Raji (cell line): ENCODE data around the gene VWC2L.

Source experiments
- POLR2A ChIP-seq: IDR thresholded peaks from 2 replicates; pipeline ENCODE4 v1.6.1; 2011; ENCODE audit warnings: low read depth, low read length, control low read depth; ENCODE audit not compliant: insufficient read depth

The VWC2L gene

DNA sequence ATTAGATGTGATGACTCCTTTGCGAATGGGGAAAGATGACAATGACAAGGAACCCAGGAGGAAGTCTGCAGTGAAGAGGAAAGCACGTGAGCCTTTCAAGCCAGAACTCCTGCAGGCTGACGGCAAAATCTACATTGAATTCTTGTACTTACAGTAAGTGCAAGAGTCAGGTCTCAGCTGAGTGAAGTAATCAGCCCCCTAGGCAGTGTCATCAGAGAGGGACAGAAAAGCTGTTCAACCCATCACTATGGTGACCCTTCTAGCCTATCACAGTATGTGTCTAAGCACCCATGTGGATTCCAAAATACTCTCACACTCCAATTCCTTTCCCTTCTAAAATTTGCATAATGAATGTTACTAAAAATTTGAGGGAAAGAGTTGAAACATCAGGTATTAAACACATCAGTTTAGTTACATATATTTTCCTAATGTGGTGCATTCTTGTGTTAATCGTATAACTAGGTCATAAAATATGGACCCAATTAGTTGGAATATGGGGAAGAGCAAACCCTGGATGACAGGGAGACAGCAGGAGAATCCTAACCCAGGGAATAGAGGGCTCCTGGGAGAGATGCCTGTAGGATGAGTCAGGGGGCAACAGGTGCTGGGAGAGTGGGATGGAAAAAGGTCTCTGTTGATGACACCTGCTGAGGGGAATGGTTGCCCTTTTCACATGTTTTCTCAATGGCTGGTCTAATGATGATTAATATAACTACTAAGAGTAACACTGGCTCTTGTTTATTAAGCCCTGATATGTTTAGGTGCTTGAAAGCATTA lies 39.5 kb downstream of the VWC2L start:
- no peak for TF ChIP-seq POLR2A

DNA sequence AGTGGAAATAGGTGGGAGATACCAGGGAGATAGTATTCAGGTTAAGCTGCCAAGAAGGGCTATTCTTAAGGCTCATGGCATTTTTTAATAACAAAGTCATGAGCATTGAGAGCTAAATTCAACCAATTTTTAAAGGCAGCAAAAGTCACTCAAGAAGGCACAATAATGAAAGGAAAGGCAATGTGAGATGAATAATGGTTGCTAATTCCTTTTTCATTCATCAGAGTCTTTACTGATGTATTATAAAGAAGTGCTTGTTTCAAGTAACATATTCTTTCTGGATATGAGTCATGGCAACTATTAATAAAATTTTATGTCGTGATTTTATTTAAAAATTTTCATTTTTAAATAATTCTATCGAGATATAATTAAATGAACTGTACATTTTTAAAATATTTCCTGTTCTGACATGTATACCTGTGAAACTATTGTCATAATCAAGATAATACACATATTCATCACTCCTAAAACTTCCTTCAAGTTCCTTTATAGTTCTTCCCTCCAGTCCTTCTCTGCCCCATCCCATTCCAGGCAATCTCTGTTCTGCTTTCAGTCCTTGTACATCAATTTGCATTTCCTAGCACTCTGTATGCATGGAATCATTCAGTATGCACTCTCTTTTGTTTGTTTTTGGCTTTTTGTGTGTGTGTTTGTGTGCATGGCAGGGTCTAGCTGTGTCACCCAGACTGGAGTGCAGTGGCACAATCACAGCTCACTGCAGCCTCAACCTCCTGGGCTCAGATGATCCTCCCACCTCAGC lies 40.8 kb downstream of the VWC2L start:
- TF ChIP-seq POLR2A: no peak

GRCh38 chr2:214465363-214466146 lies 54.7 kb downstream of the VWC2L start:
- TF ChIP-seq POLR2A: no peak

DNA sequence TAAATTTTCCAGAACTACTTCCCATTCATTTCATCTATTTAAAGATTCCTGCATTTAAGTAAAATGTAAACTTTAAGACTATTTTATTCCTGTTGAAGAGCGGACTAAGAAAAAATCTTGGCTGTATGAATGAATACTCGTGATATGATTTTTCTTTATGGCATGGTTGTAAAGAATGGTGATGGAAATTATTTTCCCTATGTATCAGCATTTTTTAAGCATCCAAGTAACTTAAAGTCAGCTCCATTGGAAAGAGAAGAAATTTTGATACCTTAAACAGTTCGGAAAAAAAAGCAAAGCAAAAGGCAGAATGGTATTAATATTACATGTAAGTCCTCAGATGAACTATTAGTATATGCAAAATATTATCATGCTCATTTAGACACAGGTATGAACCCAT lies 58.9 kb downstream of the VWC2L start:
- TF ChIP-seq POLR2A: no peak

DNA sequence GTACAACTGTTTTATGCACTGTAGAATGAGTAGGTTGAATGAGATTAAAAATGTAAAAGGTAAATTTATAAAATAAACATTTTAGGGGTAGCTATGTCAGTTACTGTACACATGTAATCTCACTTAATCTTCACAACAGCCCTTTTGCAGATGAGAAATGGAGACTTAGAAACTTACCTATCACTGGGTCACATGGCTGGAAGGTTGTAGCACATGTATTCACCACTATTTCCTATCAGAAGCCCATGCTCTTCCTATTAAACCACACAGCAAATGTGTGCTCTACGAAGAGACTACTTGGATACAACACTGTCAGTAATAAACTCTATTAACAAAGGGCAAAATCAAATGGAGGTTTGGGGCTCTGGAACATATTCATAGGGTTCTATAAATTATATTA lies 60.5 kb downstream of the VWC2L start:
- no peak for TF ChIP-seq POLR2A

- no peak for TF ChIP-seq POLR2A
Measured at GRCh38 chr2:214471990-214472389, 61.1 kb downstream of the VWC2L start.

DNA sequence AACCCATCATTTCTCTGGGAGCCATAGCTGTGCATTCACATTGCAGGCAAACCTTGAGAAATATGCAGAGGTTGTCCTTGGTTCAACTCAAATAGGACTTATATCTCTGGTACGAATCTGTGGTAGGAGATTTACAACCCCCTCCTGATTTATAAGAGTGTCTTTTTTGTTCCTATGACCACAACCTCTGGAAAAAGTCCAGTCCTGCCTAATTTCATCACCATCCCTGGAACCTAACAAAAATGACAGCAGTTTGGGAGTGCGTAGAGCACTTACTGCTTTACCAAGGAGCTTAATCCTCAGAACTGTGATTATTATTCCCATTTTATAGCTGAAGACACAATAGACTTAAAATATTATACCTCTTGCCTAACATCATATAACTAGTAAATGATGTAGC lies 66.5 kb downstream of the VWC2L start:
- TF ChIP-seq POLR2A: no peak

DNA sequence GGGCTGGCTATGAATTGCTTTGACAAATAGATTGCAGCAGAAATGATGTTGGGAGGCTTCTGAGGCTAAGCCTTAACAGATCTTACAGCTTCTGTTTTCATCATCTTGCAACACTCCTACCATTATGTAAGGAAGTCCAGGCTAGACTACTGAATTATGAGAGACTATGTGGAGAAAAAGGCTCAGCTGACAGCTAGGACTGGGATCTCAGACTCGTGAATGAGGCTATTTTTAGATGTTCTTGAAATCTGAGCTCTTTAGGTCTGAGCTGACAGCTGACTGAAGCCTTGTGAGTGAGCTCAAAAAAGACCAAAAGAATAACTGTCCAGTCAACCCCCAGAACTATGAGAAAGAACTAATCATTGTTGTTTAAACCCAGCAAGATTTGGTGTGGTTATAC lies 70.3 kb downstream of the VWC2L start:
- no peak for TF ChIP-seq POLR2A

DNA sequence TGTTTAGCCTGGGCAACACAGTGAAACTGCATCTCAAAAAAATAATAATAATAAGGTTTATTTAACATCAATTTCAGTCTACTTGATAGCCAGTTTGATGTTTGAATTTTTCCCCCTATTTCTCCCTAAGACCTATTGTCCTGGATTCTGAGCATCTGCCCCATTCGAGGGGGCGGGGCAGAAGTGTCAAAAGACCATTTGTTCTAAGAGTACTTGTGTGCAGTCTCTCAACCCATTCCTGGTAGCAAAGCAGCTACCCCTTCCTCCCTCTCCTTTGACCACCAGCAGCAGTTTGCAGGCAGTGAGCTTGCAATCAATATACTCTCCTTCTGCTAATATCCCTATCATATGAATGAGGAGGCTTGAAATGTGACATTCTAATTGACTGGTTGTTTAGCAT lies 71.9 kb downstream of the VWC2L start:
- no peak for TF ChIP-seq POLR2A

DNA sequence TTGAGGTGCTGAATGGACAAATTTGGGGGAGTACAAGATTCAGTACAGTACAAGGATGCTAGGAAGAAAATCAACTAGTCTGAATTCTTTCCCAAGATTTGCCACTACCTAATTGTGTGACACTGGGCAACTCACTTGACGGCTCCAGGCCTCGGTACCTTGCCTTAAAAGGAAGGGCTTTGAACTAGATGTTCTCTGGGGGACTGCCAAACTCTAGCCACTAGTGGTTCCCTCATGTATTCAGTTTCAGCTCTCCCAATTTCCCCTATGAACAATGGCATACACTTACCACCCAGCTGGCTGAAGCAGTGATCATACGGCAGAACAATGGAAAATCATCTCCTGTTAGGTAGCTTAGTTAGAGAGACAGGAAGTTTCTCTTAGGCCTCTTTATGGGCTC lies 73.4 kb downstream of the VWC2L start:
- TF ChIP-seq POLR2A: no peak

GRCh38 chr2:214484701-214485100 lies 73.8 kb downstream of the VWC2L start:
- TF ChIP-seq POLR2A: no peak

DNA sequence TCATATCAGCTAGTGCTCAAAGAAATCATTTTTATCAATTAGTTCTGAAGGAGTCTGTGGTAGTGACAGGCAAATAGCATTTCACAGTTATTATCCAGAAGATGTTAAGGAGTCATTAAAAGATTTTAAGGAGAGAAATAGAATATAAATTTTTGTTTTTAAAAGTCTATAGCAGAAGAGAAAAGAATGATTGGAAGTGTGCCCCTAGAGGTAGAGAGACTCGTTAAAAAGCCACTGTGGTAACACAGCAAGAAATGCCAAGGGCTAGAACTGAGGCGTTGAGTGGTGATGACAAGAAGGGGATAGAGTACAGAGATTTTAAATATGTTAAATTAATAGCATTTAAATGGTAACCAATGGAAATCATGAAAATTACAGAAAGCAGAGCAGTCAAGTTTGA lies 78.3 kb downstream of the VWC2L start:
- TF ChIP-seq POLR2A: no peak

DNA sequence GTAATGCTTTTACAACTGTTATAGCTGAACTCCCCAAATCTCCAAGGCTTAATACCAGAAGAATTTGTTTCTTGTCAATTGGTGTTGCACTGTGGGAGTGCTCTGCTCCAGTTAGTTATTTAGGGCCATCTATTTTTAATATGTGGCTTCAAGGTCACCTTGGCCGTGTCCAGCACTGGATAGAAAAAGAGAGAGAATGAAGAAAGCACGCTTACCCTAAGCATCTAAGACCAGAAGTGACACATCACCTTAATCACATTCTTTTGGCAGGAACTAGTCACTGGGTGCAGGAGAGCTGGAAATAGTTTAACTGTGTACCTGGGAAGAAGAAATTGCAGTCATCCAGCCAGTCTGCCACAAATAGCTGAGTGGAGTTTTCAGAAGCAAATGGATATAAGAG lies 78.8 kb downstream of the VWC2L start:
- no peak for TF ChIP-seq POLR2A

- TF ChIP-seq POLR2A: no peak
Measured at GRCh38 chr2:214492152-214492551, 81.3 kb downstream of the VWC2L start.

- no peak for TF ChIP-seq POLR2A
Measured at GRCh38 chr2:214492608-214493007, 81.8 kb downstream of the VWC2L start.

- TF ChIP-seq POLR2A: no peak
Measured at GRCh38 chr2:214497489-214497888, 86.6 kb downstream of the VWC2L start.
